Measurements from ENCODE around the gene UNC13C. TPM values are rescaled to one million over a fixed set of nuclear protein-coding genes. Genes with fewer than 3 reads are reported as not detected.

UNC13C gene
- polyA plus RNA-seq, 1 of the 3 experiments (the other 2 are of a cell fraction) = not detected

DNA sequence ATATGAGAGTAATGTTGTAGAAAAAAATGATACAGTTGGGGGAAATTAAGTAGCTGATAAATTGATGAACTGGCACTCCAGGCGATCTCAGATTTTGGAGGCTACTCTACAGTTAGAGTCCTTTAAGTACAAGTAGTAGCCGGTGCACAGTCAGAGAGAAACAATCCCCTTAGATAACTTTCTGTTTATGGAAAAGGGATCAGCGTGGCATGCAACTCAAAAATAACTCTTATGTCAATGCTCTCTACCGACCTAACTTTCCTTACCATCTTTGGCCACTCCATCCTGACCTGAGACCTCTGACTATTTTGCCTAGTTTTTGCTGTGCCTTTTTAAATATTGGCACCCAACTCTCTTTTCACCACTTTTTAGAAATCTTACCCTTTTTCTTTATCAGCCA is 299.6 kb downstream of the UNC13C start:
- H3K27me3 ChIP-seq (ENCODE audit: insufficient read depth) = no peaks in the 10 kb centered on the region
- no peak overlapping the region for H3K4me2 ChIP-seq
- H3F3A ChIP-seq (replicated peaks; ENCODE audit: insufficient read depth) = no peaks in the 10 kb centered on the region
- POLR2A ChIA-PET = no interaction called here
- no peak overlapping the region for H2AFZ ChIP-seq (ENCODE audit: low read depth)
- H3K79me2 ChIP-seq (ENCODE audit: insufficient read depth) = no peaks in the 10 kb centered on the region
- H3K9me3 ChIP-seq = no peaks in the 10 kb centered on the region
- no peaks in the 10 kb centered on the region for H4K20me1 ChIP-seq (ENCODE audit: insufficient read depth)
- H3K9ac ChIP-seq = no peak overlapping the region
- no peaks in the 10 kb centered on the region for H3K4me1 ChIP-seq (ENCODE audit: control insufficient read depth in 1 of 2, insufficient read depth in 2 of 2, low read depth in 1 of 2, low read length in 1 of 2)
- CTCF ChIA-PET = interaction anchor here (1.6 kb wide), 1 partner anchor 13 kb away, joined by 4 read pairs; no protein-coding TSS in a partner anchor
- 0% methylated on average over 4 of the region's 4 CpGs for WGBS (ENCODE audit: low lambda C conversion rate)
- no peak overlapping the region for H3K4me3 ChIP-seq (ENCODE audit: low read depth in 2 of 2, low read length in 1 of 2)
- H3K27ac ChIP-seq (ENCODE audit: low read depth in 2 of 2, low read length in 1 of 2) = no peak overlapping the region
- TF ChIP-seq, protein P1, sequence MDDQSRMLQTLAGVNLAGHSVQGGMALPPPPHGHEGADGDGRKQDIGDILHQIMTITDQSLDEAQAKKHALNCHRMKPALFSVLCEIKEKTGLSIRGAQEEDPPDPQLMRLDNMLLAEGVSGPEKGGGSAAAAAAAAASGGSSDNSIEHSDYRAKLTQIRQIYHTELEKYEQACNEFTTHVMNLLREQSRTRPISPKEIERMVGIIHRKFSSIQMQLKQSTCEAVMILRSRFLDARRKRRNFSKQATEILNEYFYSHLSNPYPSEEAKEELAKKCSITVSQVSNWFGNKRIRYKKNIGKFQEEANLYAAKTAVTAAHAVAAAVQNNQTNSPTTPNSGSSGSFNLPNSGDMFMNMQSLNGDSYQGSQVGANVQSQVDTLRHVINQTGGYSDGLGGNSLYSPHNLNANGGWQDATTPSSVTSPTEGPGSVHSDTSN (IDR thresholded peaks at IDR 0.05) = no peak
- TF ChIP-seq RCOR1 (IDR thresholded peaks at IDR 0.05; ENCODE audit: low read length) = no peak
- TF ChIP-seq YY1 (IDR thresholded peaks at IDR 0.05; ENCODE audit: low read depth) = no peak
- no peak for TF ChIP-seq CHD2 (IDR thresholded peaks at IDR 0.05; ENCODE audit: low read length, partially characterized antibody)
- TF ChIP-seq SMC3 (IDR thresholded peaks at IDR 0.05; ENCODE audit: low read depth, low read length) = no peak
- no peak for TF ChIP-seq FOXJ3 (CRISPR knock-in tag; IDR thresholded peaks at IDR 0.05)
- no peak for TF ChIP-seq TAF1 (IDR thresholded peaks at IDR 0.05; ENCODE audit: borderline replicate concordance, low read depth, low read length)
- TF ChIP-seq TEAD4 (IDR thresholded peaks at IDR 0.05; ENCODE audit: borderline replicate concordance, insufficient read depth) = no peak
- no peak for TF ChIP-seq TCF12 (IDR thresholded peaks at IDR 0.05)
- no peak for TF ChIP-seq JUND (IDR thresholded peaks at IDR 0.05)
- TF ChIP-seq POLR2AphosphoS5 (IDR thresholded peaks at IDR 0.05; ENCODE audit: low read depth, low read length) = no peak
- no peak for TF ChIP-seq RFX5 (IDR thresholded peaks at IDR 0.05; ENCODE audit: low read length)
- TF ChIP-seq, protein P2, sequence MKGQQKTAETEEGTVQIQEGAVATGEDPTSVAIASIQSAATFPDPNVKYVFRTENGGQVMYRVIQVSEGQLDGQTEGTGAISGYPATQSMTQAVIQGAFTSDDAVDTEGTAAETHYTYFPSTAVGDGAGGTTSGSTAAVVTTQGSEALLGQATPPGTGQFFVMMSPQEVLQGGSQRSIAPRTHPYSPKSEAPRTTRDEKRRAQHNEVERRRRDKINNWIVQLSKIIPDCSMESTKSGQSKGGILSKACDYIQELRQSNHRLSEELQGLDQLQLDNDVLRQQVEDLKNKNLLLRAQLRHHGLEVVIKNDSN (IDR thresholded peaks at IDR 0.05; ENCODE audit: borderline replicate concordance, low read depth) = no peak
- TF ChIP-seq, protein P3, sequence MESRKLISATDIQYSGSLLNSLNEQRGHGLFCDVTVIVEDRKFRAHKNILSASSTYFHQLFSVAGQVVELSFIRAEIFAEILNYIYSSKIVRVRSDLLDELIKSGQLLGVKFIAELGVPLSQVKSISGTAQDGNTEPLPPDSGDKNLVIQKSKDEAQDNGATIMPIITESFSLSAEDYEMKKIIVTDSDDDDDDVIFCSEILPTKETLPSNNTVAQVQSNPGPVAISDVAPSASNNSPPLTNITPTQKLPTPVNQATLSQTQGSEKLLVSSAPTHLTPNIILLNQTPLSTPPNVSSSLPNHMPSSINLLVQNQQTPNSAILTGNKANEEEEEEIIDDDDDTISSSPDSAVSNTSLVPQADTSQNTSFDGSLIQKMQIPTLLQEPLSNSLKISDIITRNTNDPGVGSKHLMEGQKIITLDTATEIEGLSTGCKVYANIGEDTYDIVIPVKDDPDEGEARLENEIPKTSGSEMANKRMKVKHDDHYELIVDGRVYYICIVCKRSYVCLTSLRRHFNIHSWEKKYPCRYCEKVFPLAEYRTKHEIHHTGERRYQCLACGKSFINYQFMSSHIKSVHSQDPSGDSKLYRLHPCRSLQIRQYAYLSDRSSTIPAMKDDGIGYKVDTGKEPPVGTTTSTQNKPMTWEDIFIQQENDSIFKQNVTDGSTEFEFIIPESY (IDR thresholded peaks at IDR 0.05; ENCODE audit: borderline replicate concordance, low read depth) = no peak
- no peak for TF ChIP-seq EZH2phosphoT487 (IDR thresholded peaks at IDR 0.05; ENCODE audit: borderline replicate concordance, low read depth)
- TF ChIP-seq EP300 (IDR thresholded peaks at IDR 0.05; ENCODE audit: borderline replicate concordance in 1 of 2, low read depth in 1 of 2, low read length in 1 of 2) = no peak
- no peak for TF ChIP-seq RXRA (IDR thresholded peaks at IDR 0.05; ENCODE audit: borderline replicate concordance, low read depth)
- TF ChIP-seq, protein P4, sequence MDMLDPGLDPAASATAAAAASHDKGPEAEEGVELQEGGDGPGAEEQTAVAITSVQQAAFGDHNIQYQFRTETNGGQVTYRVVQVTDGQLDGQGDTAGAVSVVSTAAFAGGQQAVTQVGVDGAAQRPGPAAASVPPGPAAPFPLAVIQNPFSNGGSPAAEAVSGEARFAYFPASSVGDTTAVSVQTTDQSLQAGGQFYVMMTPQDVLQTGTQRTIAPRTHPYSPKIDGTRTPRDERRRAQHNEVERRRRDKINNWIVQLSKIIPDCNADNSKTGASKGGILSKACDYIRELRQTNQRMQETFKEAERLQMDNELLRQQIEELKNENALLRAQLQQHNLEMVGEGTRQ (IDR thresholded peaks at IDR 0.05; ENCODE audit: borderline replicate concordance, low read depth, low read length) = no peak
- no peak for TF ChIP-seq GATA2 (CRISPR knock-in tag; IDR thresholded peaks at IDR 0.05)
- no peak for TF ChIP-seq GABPA (IDR thresholded peaks at IDR 0.05; ENCODE audit: low read depth)
- DNase-seq = no peak
- no peaks in the 10 kb centered on the region for H3K36me3 ChIP-seq (replicated peaks in 1 of 2; ENCODE audit: control insufficient read depth in 1 of 2, insufficient read depth in 2 of 2, low read length in 1 of 2)
- no peaks in the 10 kb centered on the region for H3K9me2 ChIP-seq
